ENCODE results near the gene PLCL2.

PLCL2 gene

GRCh38 chr3:17076940-17077605 lies 192.3 kb downstream of the PLCL2 start:
- Histone ChIP-seq H3K9me3 (ENCODE audit: control insufficient read depth in 2 of 2, low read length in 2 of 2) (no peaks in the 10 kb centered on the region), H3K4me3 (ENCODE audit: low read length in 2 of 2) (no peak overlapping the region), H3K36me3 (ENCODE audit: control insufficient read depth in 2 of 2, insufficient read depth in 2 of 2, low read length in 2 of 2) (peaks cover 0 to 3% of the 10 kb centered on the region in 2 donors), H3K9ac (ENCODE audit: low read depth in 1 of 2, low read length in 2 of 2) (no peak overlapping the region), H3K27ac (ENCODE audit: low read depth in 2 of 2, low read length in 2 of 2) (no peak overlapping the region), H3K4me1 (ENCODE audit: control insufficient read depth in 2 of 2, insufficient read depth in 2 of 2, low read length in 2 of 2) (no peaks in the 10 kb centered on the region), H3K27me3 (ENCODE audit: control insufficient read depth in 2 of 2, insufficient read depth in 2 of 2, low read length in 2 of 2) (no peaks in the 10 kb centered on the region)

GRCh38 chr3:17077606-17078005 lies 192.9 kb downstream of the PLCL2 start:
- Histone ChIP-seq H3K9ac (ENCODE audit: low read depth in 1 of 2, low read length in 2 of 2) (no peak overlapping the region), H3K36me3 (ENCODE audit: control insufficient read depth in 2 of 2, insufficient read depth in 2 of 2, low read length in 2 of 2) (peaks cover 0 to 3% of the 10 kb centered on the region in 2 donors), H3K27ac (ENCODE audit: low read depth in 2 of 2, low read length in 2 of 2) (no peak overlapping the region), H3K9me3 (ENCODE audit: control insufficient read depth in 2 of 2, low read length in 2 of 2) (no peaks in the 10 kb centered on the region), H3K27me3 (ENCODE audit: control insufficient read depth in 2 of 2, insufficient read depth in 2 of 2, low read length in 2 of 2) (no peaks in the 10 kb centered on the region), H3K4me1 (ENCODE audit: control insufficient read depth in 2 of 2, insufficient read depth in 2 of 2, low read length in 2 of 2) (no peaks in the 10 kb centered on the region), H3K4me3 (ENCODE audit: low read length in 2 of 2) (no peak overlapping the region)

- Histone ChIP-seq H3K9ac (ENCODE audit: low read depth in 1 of 2, low read length in 2 of 2) (no peak overlapping the region), H3K9me3 (ENCODE audit: control insufficient read depth in 2 of 2, low read length in 2 of 2) (no peaks in the 10 kb centered on the region), H3K27me3 (ENCODE audit: control insufficient read depth in 2 of 2, insufficient read depth in 2 of 2, low read length in 2 of 2) (no peaks in the 10 kb centered on the region), H3K27ac (ENCODE audit: low read depth in 2 of 2, low read length in 2 of 2) (no peak overlapping the region), H3K36me3 (ENCODE audit: control insufficient read depth in 2 of 2, insufficient read depth in 2 of 2, low read length in 2 of 2) (peaks cover 0 to 3% of the 10 kb centered on the region in 2 donors), H3K4me3 (ENCODE audit: low read length in 2 of 2) (no peak overlapping the region), H3K4me1 (ENCODE audit: control insufficient read depth in 2 of 2, insufficient read depth in 2 of 2, low read length in 2 of 2) (no peaks in the 10 kb centered on the region)
Measured at GRCh38 chr3:17078926-17079465, 194.2 kb downstream of the PLCL2 start.

- Histone ChIP-seq H3K27ac (ENCODE audit: low read depth in 2 of 2, low read length in 2 of 2) (no peak overlapping the region), H3K9me3 (ENCODE audit: control insufficient read depth in 2 of 2, low read length in 2 of 2) (no peaks in the 10 kb centered on the region), H3K27me3 (ENCODE audit: control insufficient read depth in 2 of 2, insufficient read depth in 2 of 2, low read length in 2 of 2) (no peaks in the 10 kb centered on the region), H3K36me3 (ENCODE audit: control insufficient read depth in 2 of 2, insufficient read depth in 2 of 2, low read length in 2 of 2) (peaks cover 2 to 3% of the 10 kb centered on the region in 2 donors), H3K4me1 (ENCODE audit: control insufficient read depth in 2 of 2, insufficient read depth in 2 of 2, low read length in 2 of 2) (no peaks in the 10 kb centered on the region), H3K9ac (ENCODE audit: low read depth in 1 of 2, low read length in 2 of 2) (no peak overlapping the region), H3K4me3 (ENCODE audit: low read length in 2 of 2) (no peak overlapping the region)
Measured at GRCh38 chr3:17079933-17080332, 195.2 kb downstream of the PLCL2 start.

- Histone ChIP-seq H3K36me3 (ENCODE audit: control insufficient read depth in 2 of 2, insufficient read depth in 2 of 2, low read length in 2 of 2) (peaks cover 2 to 3% of the 10 kb centered on the region in 2 donors), H3K27me3 (ENCODE audit: control insufficient read depth in 2 of 2, insufficient read depth in 2 of 2, low read length in 2 of 2) (no peaks in the 10 kb centered on the region), H3K9me3 (ENCODE audit: control insufficient read depth in 2 of 2, low read length in 2 of 2) (no peaks in the 10 kb centered on the region), H3K27ac (ENCODE audit: low read depth in 2 of 2, low read length in 2 of 2) (no peak overlapping the region), H3K4me1 (ENCODE audit: control insufficient read depth in 2 of 2, insufficient read depth in 2 of 2, low read length in 2 of 2) (no peaks in the 10 kb centered on the region), H3K4me3 (ENCODE audit: low read length in 2 of 2) (no peak overlapping the region), H3K9ac (ENCODE audit: low read depth in 1 of 2, low read length in 2 of 2) (no peak overlapping the region)
Measured at GRCh38 chr3:17081520-17081919, 196.8 kb downstream of the PLCL2 start.

GRCh38 chr3:17087509-17087908 lies 202.8 kb downstream of the PLCL2 start:
- Histone ChIP-seq H3K4me3 (ENCODE audit: low read length in 2 of 2) (no peak overlapping the region), H3K27ac (ENCODE audit: low read depth in 2 of 2, low read length in 2 of 2) (no peak overlapping the region), H3K36me3 (ENCODE audit: control insufficient read depth in 2 of 2, insufficient read depth in 2 of 2, low read length in 2 of 2) (peaks cover 3 to 6% of the 10 kb centered on the region in 2 donors), H3K4me1 (ENCODE audit: control insufficient read depth in 2 of 2, insufficient read depth in 2 of 2, low read length in 2 of 2) (no peaks in the 10 kb centered on the region), H3K27me3 (ENCODE audit: control insufficient read depth in 2 of 2, insufficient read depth in 2 of 2, low read length in 2 of 2) (no peaks in the 10 kb centered on the region), H3K9me3 (ENCODE audit: control insufficient read depth in 2 of 2, low read length in 2 of 2) (no peaks in the 10 kb centered on the region), H3K9ac (ENCODE audit: low read depth in 1 of 2, low read length in 2 of 2) (no peak overlapping the region)

GRCh38 chr3:17088017-17088416 lies 203.3 kb downstream of the PLCL2 start:
- Histone ChIP-seq H3K9ac (ENCODE audit: low read depth in 1 of 2, low read length in 2 of 2) (no peak overlapping the region), H3K27ac (ENCODE audit: low read depth in 2 of 2, low read length in 2 of 2) (no peak overlapping the region), H3K4me1 (ENCODE audit: control insufficient read depth in 2 of 2, insufficient read depth in 2 of 2, low read length in 2 of 2) (no peaks in the 10 kb centered on the region), H3K27me3 (ENCODE audit: control insufficient read depth in 2 of 2, insufficient read depth in 2 of 2, low read length in 2 of 2) (no peaks in the 10 kb centered on the region), H3K4me3 (ENCODE audit: low read length in 2 of 2) (no peak overlapping the region), H3K36me3 (ENCODE audit: control insufficient read depth in 2 of 2, insufficient read depth in 2 of 2, low read length in 2 of 2) (peaks cover 3 to 6% of the 10 kb centered on the region in 2 donors), H3K9me3 (ENCODE audit: control insufficient read depth in 2 of 2, low read length in 2 of 2) (no peaks in the 10 kb centered on the region)

- Histone ChIP-seq H3K9ac (ENCODE audit: low read depth in 1 of 2, low read length in 2 of 2) (no peak overlapping the region), H3K9me3 (ENCODE audit: control insufficient read depth in 2 of 2, low read length in 2 of 2) (no peaks in the 10 kb centered on the region), H3K4me1 (ENCODE audit: control insufficient read depth in 2 of 2, insufficient read depth in 2 of 2, low read length in 2 of 2) (no peaks in the 10 kb centered on the region), H3K4me3 (ENCODE audit: low read length in 2 of 2) (no peak overlapping the region), H3K27me3 (ENCODE audit: control insufficient read depth in 2 of 2, insufficient read depth in 2 of 2, low read length in 2 of 2) (no peaks in the 10 kb centered on the region), H3K36me3 (ENCODE audit: control insufficient read depth in 2 of 2, insufficient read depth in 2 of 2, low read length in 2 of 2) (peaks cover 3 to 6% of the 10 kb centered on the region in 2 donors), H3K27ac (ENCODE audit: low read depth in 2 of 2, low read length in 2 of 2) (no peak overlapping the region)
Measured at GRCh38 chr3:17088602-17089313, 204.0 kb downstream of the PLCL2 start.

GRCh38 chr3:17089314-17089700 lies 204.6 kb downstream of the PLCL2 start:
- Histone ChIP-seq H3K36me3 (ENCODE audit: control insufficient read depth in 2 of 2, insufficient read depth in 2 of 2, low read length in 2 of 2) (peaks cover 3 to 6% of the 10 kb centered on the region in 2 donors), H3K27ac (ENCODE audit: low read depth in 2 of 2, low read length in 2 of 2) (no peak overlapping the region), H3K4me3 (ENCODE audit: low read length in 2 of 2) (no peak overlapping the region), H3K9ac (ENCODE audit: low read depth in 1 of 2, low read length in 2 of 2) (no peak overlapping the region), H3K27me3 (ENCODE audit: control insufficient read depth in 2 of 2, insufficient read depth in 2 of 2, low read length in 2 of 2) (no peaks in the 10 kb centered on the region), H3K9me3 (ENCODE audit: control insufficient read depth in 2 of 2, low read length in 2 of 2) (no peaks in the 10 kb centered on the region), H3K4me1 (ENCODE audit: control insufficient read depth in 2 of 2, insufficient read depth in 2 of 2, low read length in 2 of 2) (no peaks in the 10 kb centered on the region)

GRCh38 chr3:17090280-17090983 lies 205.7 kb downstream of the PLCL2 start:
- Histone ChIP-seq H3K4me1 (ENCODE audit: control insufficient read depth in 2 of 2, insufficient read depth in 2 of 2, low read length in 2 of 2) (no peaks in the 10 kb centered on the region), H3K9me3 (ENCODE audit: control insufficient read depth in 2 of 2, low read length in 2 of 2) (no peaks in the 10 kb centered on the region), H3K27ac (ENCODE audit: low read depth in 2 of 2, low read length in 2 of 2) (no peak overlapping the region), H3K4me3 (ENCODE audit: low read length in 2 of 2) (no peak overlapping the region), H3K9ac (ENCODE audit: low read depth in 1 of 2, low read length in 2 of 2) (no peak overlapping the region), H3K36me3 (ENCODE audit: control insufficient read depth in 2 of 2, insufficient read depth in 2 of 2, low read length in 2 of 2) (peaks cover 3 to 4% of the 10 kb centered on the region in 2 donors), H3K27me3 (ENCODE audit: control insufficient read depth in 2 of 2, insufficient read depth in 2 of 2, low read length in 2 of 2) (no peaks in the 10 kb centered on the region)

Measured in mucosa of rectum (tissue), 2 donors.